Naive B cell (primary cell): ENCODE results near the gene GOLGA6D. TPM values are rescaled to one million over a fixed set of nuclear protein-coding genes. Genes with fewer than 3 reads are reported as not detected.
A peak's percentile ranks its signal among the peaks of the same experiment; 100 is the strongest.
"Not testable (repeated sequence)": the region's sequence is repeated elsewhere in the genome, so short reads cannot be mapped to it uniquely, and the experiment has no call there.

ENCODE experiments used
- ATAC-seq, 2 donors: fragments of 150-1000 bp; cut with Tn5 transposase; 2 replicates each; pipeline ENCODE4 v1.10.0; 2021; ENCODE audit warnings: low read depth in 2 of 2, mild to moderate bottlenecking in 2 of 2, moderate library complexity in 2 of 2
- DNase-seq: peaks from one replicate; pipeline ENCODE4 v3.0.0; 2022
- H3K27ac Mint-ChIP-seq, 6 donors: one replicate each; pipeline ENCODE4 v1.8.0; 2020 to 2022; ENCODE audit warnings: mild to moderate bottlenecking in 6 of 6, mixed read lengths in 6 of 6, moderate library complexity in 5 of 6, inconsistent platforms in 2 of 6
- H3K27me3 Mint-ChIP-seq, 3 donors: one replicate each; pipeline ENCODE4 v1.8.0; 2021 to 2022; ENCODE audit warnings: mixed read lengths in 3 of 3, mild to moderate bottlenecking in 1 of 3
- H3K36me3 Mint-ChIP-seq, 2 donors: one replicate each; pipeline ENCODE4 v1.8.0; 2020 to 2022; ENCODE audit warnings: mixed read lengths in 2 of 2, inconsistent platforms in 1 of 2, mild to moderate bottlenecking in 1 of 2
- H3K4me1 Mint-ChIP-seq, 3 donors: one replicate each; pipeline ENCODE4 v1.8.0; 2020 to 2022; ENCODE audit warnings: mixed read lengths in 3 of 3, inconsistent platforms in 1 of 3, mild to moderate bottlenecking in 1 of 3, moderate library complexity in 1 of 3
- H3K4me3 Mint-ChIP-seq, 8 donors: one replicate each; pipeline ENCODE4 v1.8.0; 2020 to 2022; ENCODE audit warnings: mild to moderate bottlenecking in 8 of 8, mixed read lengths in 8 of 8, moderate library complexity in 8 of 8, inconsistent platforms in 2 of 8
- H3K9me3 Mint-ChIP-seq, 7 donors: one replicate each; pipeline ENCODE4 v1.8.0; 2020 to 2022; ENCODE audit warnings: mixed read lengths in 7 of 7, mild to moderate bottlenecking in 5 of 7, inconsistent platforms in 2 of 7, moderate library complexity in 1 of 7
- polyA plus RNA-seq, 6 donors: library from polyadenylated mRNA; unstranded; fragments of 300-500 nt; fragmentation: Illumina TruSeq; gene quantifications; one replicate each; pipeline ENCODE4 v1.2.3, GENCODE V29; 2021; ENCODE audit warnings: low read depth in 6 of 6

GOLGA6D gene
- polyA plus RNA-seq, 6 donors from 2014 or later: 0.10 TPM; not detected in 5

DNA sequence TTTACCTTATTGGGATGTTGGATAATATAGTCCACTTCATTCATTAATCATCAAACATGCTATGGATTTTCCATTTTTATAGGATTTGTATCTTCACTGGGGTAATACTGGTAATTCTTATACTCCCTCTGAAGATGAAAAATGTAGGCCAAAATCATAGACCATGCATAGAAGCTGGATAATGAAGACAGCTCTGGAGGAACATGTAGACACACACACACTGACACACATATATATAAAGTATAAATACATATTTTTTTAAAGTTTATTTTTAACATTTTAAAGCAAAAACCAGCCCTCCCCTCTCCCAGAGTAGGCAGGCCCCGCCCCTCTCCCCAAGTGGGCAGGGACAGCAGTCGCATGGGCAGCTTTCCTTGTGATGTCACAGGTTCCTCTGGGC, 24.6 kb upstream of the GOLGA6D start, which contains the start of gene GOLGA6C:
TSS of gene GOLGA6C (plus strand) at position 301 of the 400 bp plus-strand sequence. CDS start 265 bp downstream, outside the sequence.
- ATAC-seq, H3K27ac Mint-ChIP-seq, H3K36me3 Mint-ChIP-seq, H3K4me3 Mint-ChIP-seq, DNase-seq, H3K9me3 Mint-ChIP-seq, H3K27me3 Mint-ChIP-seq, H3K4me1 Mint-ChIP-seq: not testable (repeated sequence)

DNA sequence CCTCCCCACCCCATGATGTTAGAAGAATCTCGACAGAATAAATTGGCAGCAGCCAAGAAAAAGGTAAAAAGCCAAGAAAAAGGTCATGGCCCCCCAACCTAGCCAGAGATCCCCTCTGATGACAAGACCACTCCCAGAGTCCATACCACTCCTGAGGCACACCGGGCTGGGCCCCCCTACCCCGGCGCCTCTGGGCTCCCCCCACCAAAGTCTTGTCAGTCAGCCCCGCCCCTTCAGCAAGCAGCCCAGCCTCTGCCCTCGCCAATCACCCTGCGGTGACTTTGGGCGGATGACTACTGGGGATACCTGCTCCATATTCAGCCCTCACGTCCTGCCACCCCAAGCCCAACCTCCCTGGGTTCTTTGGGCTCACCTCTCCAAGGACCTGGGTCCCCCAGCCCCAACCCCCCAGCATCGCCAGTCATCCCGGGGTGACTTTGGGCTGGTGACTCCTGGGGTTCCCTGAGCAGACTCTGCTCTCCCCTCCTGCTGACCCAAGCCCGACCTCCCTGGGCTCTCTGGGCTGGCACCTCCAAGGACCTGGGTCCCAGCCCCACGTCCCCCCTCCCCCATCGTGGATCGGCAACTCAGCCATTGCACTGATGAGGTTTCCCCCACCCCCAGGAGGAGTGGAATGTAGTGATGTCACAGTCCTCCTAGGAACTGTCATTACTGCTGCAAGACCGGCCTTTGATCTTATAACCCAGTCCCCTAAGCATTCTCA, 23.9 kb upstream of the GOLGA6D start:
- H3K4me1 Mint-ChIP-seq, H3K9me3 Mint-ChIP-seq, H3K4me3 Mint-ChIP-seq, H3K36me3 Mint-ChIP-seq, H3K27me3 Mint-ChIP-seq, ATAC-seq, DNase-seq, H3K27ac Mint-ChIP-seq: not testable (repeated sequence)

- H3K36me3 Mint-ChIP-seq, H3K4me1 Mint-ChIP-seq, H3K27me3 Mint-ChIP-seq, ATAC-seq, H3K4me3 Mint-ChIP-seq, DNase-seq, H3K9me3 Mint-ChIP-seq, H3K27ac Mint-ChIP-seq: not testable (repeated sequence)
Measured at GRCh38 chr15:75259873-75260272, 22.8 kb upstream of the GOLGA6D start.

DNA sequence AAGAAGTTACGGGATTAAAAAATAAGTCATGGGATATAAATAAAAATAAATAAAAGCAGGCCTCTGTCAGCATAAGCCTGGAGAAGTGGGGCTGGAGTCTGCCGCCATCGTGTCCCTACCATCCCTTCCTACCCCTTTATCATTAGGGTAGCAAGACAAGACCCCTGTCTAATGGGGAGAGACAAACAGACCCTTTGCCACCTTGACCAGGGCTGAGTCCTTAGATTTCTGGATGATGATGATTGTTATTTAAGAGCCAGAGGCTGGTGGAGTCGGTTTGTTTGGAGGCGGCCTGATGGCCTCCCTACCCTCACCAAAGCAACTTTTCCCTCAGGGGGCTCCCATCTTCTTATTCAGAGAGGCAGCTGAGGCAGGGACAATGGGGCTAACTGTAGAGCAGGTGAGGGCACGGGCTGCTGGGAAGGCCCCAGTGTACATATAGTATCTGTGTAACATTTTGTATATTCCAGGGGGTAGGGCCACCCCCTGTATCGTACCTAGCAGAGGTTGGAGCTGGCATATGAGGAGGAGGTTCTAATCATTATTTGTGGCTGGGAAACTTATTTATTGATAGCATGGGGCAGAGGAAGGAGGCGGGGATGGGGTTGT, 8.8 kb upstream of the GOLGA6D start:
- not testable (repeated sequence) for H3K27ac Mint-ChIP-seq, ATAC-seq, H3K4me3 Mint-ChIP-seq, H3K4me1 Mint-ChIP-seq, DNase-seq, H3K9me3 Mint-ChIP-seq, H3K36me3 Mint-ChIP-seq
- peaks cover 0 to 15% (median 0%) of the 10 kb centered on the region in 3 donors for H3K27me3 Mint-ChIP-seq

GRCh38 chr15:75274509-75275107, 8.0 kb upstream of the GOLGA6D start:
- H3K36me3 Mint-ChIP-seq, H3K4me1 Mint-ChIP-seq, H3K9me3 Mint-ChIP-seq, H3K4me3 Mint-ChIP-seq: not testable (repeated sequence)
- DNase-seq (peak; percentile 9), ATAC-seq (peak; percentile 65 to 80)
- Mint-ChIP-seq H3K27me3 (peaks cover 0 to 15% (median 0%) of the 10 kb centered on the region in 3 donors), H3K27ac (peak overlapping the region in 1 of 6 donors; percentile 22)

GRCh38 chr15:75275617-75276016, 7.0 kb upstream of the GOLGA6D start:
- H3K27me3 Mint-ChIP-seq: peaks cover 0 to 15% (median 0%) of the 10 kb centered on the region in 3 donors

GRCh38 chr15:75278497-75278896, 4.1 kb upstream of the GOLGA6D start:
- not testable (repeated sequence) for H3K4me1 Mint-ChIP-seq, H3K9me3 Mint-ChIP-seq, H3K4me3 Mint-ChIP-seq, H3K27ac Mint-ChIP-seq, ATAC-seq, DNase-seq, H3K36me3 Mint-ChIP-seq
- peaks cover 0 to 15% (median 0%) of the 10 kb centered on the region in 3 donors for H3K27me3 Mint-ChIP-seq

More at GRCh38 chr15:75275617-75276016, 7.0 kb upstream of the GOLGA6D start:
- H3K9me3 Mint-ChIP-seq, H3K4me1 Mint-ChIP-seq, H3K36me3 Mint-ChIP-seq, H3K27ac Mint-ChIP-seq, ATAC-seq, DNase-seq, H3K4me3 Mint-ChIP-seq: not testable (repeated sequence)

DNA sequence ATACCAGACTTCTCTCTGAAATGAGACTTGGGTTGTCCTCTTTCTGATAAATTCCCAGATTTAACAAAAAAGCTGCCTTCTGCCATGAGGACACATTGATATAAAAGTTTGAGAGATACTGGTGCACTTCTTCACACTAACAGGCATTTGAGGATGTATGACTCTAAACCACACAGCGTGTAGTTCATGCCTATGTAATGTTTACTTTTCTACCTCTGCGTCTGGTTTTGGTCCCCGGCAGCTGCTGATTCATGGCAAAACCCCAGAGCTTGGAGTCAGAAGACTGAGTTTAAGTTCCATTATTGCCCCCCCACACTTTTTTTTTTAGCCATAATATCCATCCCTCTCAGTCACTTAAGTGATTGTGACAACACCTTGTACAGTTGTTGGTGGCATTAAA, 1.5 kb downstream of the GOLGA6D start:
- not testable (repeated sequence) for H3K27me3 Mint-ChIP-seq, DNase-seq, H3K9me3 Mint-ChIP-seq, H3K4me1 Mint-ChIP-seq, H3K27ac Mint-ChIP-seq, H3K36me3 Mint-ChIP-seq, ATAC-seq, H3K4me3 Mint-ChIP-seq

DNA sequence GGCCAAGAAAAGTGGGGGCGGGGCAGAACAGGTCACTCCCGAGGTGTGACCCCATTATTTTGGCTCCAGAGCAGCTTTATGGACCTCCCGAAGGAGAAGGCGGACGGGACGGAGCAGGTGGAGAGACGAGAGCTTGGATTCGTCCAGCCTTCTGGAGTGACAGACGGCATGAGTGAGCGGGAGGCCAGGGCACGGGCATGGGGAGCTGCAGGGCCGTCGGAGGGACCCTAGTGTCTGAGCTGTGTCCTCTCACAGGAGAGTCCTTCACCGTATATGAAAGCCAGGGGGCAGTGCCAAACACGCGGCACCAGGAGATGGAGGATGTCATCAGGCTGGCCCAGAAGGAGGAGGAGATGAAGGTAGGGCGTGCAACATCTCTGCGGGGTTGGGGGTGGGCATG, 11.0 kb downstream of the GOLGA6D start:
- ATAC-seq: not testable (repeated sequence)

GRCh38 chr15:75298541-75299310, 16.1 kb downstream of the GOLGA6D start:
- ATAC-seq (peak; percentile 92 to 93), DNase-seq (peak; percentile 25)
- not testable (repeated sequence) for H3K4me1 Mint-ChIP-seq, H3K9me3 Mint-ChIP-seq, H3K4me3 Mint-ChIP-seq, H3K36me3 Mint-ChIP-seq, H3K27ac Mint-ChIP-seq
- H3K27me3 Mint-ChIP-seq: peaks cover 0 to 14% (median 13%) of the 10 kb centered on the region in 3 donors

More for the DNA sequence above, 11.0 kb downstream of the GOLGA6D start:
- H3K9me3 Mint-ChIP-seq, H3K27me3 Mint-ChIP-seq, H3K27ac Mint-ChIP-seq, H3K36me3 Mint-ChIP-seq, H3K4me3 Mint-ChIP-seq, H3K4me1 Mint-ChIP-seq, DNase-seq: not testable (repeated sequence)

DNA sequence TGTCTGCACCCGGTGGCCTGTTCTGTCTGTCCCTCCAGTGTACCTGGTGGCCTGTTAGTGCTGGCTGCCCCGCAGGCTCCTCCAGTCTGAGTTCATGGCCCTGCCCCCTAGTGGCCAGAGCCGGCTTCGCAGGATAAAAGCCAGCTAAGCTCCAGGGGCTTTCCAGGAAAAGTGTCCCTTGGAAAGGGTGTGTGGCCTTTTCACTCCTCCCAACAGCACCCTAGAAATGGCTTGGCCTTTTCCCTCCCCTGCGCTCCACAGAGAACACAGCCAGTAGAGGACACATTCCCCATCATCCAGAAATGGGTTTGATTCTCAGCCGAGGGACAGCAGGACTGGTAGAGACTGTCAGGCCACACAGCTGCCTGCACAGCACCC, 16.7 kb downstream of the GOLGA6D start:
- H3K9me3 Mint-ChIP-seq: not testable (repeated sequence)

DNA sequence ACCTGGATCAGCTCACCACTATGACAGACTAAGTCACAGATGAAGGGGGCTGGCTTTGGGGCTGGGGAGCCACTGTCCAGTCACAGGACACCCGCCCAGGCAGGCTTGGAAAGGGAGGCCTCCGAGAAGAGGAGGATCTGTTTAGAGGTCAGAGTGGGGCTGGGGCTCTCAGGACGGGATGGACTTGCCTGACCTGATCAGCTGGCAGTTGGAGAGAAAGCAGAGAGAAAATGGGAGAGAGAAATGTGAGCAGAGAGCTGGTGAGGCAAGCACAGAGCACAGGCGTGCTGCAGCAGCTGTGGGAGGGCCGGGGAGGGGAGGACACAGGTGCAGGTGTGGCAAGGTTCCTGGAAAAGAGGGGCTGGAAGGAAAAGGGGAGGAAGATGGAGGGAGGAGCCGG, 17.4 kb downstream of the GOLGA6D start:
- H3K9me3 Mint-ChIP-seq, H3K27ac Mint-ChIP-seq, H3K4me1 Mint-ChIP-seq, ATAC-seq, H3K4me3 Mint-ChIP-seq, DNase-seq, H3K36me3 Mint-ChIP-seq: not testable (repeated sequence)
- peaks cover 7 to 27% (median 26%) of the 10 kb centered on the region in 3 donors for H3K27me3 Mint-ChIP-seq

More for the DNA sequence above, 16.7 kb downstream of the GOLGA6D start:
- ATAC-seq: peak; percentile 86 to 90
- not testable (repeated sequence) for H3K27ac Mint-ChIP-seq, H3K4me1 Mint-ChIP-seq, H3K36me3 Mint-ChIP-seq
- H3K27me3 Mint-ChIP-seq: peaks cover under 1 to 19% (median 18%) of the 10 kb centered on the region in 3 donors
- peak overlapping the region in 1 of 8 donors; percentile 29 for H3K4me3 Mint-ChIP-seq
- peak; percentile 50 for DNase-seq

DNA sequence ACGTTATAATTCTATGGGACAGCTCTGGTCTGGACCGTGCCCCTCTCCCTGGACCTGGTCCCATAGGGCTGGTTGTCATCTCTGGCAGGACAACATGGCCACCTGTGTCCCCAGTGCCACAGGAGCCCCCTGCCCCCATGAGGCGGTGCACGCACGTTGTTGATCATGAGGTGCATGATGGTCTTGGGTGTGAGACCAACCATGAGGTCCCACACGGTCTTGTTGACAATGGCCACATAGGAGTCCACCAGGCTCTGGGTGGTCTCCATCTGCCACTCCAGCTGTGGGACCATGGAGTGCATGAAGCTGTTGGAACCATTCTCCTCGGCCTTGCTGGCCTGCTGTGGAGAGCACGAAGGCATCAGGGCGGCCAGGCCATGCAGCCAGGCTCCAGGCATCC, 19.7 kb downstream of the GOLGA6D start:
- no peaks in the 10 kb centered on the region for H3K4me1 Mint-ChIP-seq
- H3K4me3 Mint-ChIP-seq: no peak overlapping the region
- H3K9me3 Mint-ChIP-seq: no peaks in the 10 kb centered on the region
- DNase-seq: no peak
- no peaks in the 10 kb centered on the region for H3K36me3 Mint-ChIP-seq
- no peak for ATAC-seq
- no peak overlapping the region for H3K27ac Mint-ChIP-seq
- peaks cover 7 to 49% (median 41%) of the 10 kb centered on the region in 3 donors for H3K27me3 Mint-ChIP-seq
